Stimulated activated CD4-positive, alpha-beta T cell treated with anti-CD3 and anti-CD28 coated beads, Interleukin-1b, Interleukin-23, amount 100 ng/mL, for 48 hours (primary cell): Measurements from ENCODE around the gene VANGL1.
A peak's percentile ranks its signal among the peaks of the same experiment; 100 is the strongest.

Source experiments
- DNase-seq: peaks from one replicate; pipeline ENCODE4 v3.0.0-alpha.2; 2020

Gene VANGL1

DNA sequence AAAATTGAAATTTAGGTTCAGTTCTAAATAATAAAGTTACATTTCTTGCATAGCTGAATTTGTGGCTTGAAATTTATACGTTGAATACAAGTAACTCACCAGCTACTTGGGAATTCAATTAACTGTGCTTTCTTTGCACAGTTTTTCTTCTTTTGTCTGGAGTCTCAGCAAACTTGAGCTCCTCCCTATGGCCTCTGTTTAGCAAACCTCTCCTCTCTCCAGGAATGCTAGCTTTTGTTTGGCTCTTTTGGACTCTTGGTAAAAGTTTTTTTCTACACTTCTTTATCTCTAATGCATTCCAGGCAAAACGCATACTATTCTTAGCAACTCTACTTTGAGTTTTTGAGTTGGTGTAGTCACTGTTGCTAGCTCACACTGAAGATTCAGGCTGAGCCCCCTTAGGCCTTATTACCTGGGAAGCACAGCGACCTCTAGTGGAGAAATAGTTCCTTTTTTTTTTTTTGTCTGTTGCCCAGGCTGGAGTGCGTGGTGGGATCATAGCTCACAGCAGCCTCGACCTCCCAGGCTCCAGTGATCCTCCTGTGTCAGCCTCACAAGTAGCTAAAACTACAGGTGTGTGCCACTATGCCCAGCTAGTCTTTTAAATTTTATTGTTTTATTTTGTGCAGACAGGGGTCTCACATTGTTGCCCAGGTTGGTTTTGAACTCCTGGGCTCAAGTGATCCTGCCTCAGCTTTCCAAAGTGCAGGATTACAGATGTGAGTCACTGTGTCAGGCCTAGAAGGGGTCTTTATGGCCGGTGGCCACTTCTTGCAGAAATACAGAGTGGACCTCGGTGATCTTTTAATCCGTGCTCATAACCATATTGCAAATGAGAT lies 65.0 kb downstream of the VANGL1 start:
- DNase-seq = peak; percentile 2

DNA sequence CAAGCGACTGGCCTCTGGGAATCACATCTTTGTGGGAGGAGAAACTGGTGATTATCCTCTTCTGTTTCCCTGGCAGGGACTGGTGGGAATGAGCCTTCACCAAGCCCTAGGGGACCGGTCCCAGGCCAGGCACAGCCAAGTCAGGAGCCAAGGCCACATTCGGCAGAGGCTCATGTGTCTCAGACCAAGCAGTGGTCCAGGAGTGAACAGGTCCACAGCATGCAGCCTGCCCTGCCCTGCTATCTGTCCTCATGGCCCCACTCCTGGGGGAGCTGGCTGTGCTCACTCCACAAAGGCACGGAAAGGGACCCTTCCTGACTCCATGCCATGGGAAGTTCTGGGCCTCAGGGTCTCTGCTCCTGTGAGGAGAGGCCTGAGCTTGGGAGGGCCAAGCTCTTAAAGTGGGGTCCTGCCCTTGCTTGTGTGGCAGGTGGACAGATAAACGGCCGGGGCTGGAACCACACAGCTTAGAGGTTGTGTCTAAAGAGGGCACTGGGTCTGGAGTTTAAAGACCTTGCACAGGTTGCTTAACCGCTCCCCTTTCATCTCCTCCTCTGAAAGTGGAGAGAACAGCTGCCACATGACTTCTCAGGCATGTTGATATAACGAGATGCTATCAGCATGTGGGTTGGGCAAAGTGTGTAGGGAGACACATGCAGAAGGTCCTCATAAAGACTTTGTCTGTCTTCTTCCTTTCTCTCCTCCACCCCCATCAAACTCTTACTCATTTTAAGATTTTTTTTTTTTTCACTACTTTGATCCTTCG lies 69.3 kb downstream of the VANGL1 start:
- DNase-seq = no peak

- DNase-seq = no peak
These were observed 71.3 kb downstream of the VANGL1 start for GRCh38 chr1:115712911-115713609.

- DNase-seq = no peak
These were observed 72.1 kb downstream of the VANGL1 start for GRCh38 chr1:115713906-115714305.

- no peak for DNase-seq
These were observed 72.9 kb downstream of the VANGL1 start for GRCh38 chr1:115714572-115715141.

- peak; percentile 18 for DNase-seq
These were observed 75.8 kb downstream of the VANGL1 start for GRCh38 chr1:115717541-115717940.

GRCh38 chr1:115718011-115718754 lies 76.4 kb downstream of the VANGL1 start:
- DNase-seq = no peak

DNA sequence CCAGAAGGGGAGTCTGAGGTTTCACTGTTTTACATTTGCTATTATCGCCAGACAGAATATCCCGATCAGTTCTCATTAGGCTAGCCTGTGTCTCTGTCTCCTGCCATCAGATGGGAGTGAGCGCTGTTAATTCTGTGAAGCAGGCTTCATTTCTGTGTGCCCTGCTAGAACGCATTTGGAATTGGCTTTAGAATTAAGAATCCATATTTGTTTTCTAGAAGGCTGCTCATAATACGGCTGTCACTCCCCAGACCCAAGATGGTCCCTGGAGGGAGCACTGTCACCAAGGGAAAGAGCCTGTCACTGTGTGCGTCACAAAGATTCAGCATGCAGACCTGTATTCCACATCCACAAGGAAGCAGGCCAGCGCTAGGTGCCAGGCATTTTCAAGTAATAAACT lies 77.5 kb downstream of the VANGL1 start:
- no peak for DNase-seq

DNA sequence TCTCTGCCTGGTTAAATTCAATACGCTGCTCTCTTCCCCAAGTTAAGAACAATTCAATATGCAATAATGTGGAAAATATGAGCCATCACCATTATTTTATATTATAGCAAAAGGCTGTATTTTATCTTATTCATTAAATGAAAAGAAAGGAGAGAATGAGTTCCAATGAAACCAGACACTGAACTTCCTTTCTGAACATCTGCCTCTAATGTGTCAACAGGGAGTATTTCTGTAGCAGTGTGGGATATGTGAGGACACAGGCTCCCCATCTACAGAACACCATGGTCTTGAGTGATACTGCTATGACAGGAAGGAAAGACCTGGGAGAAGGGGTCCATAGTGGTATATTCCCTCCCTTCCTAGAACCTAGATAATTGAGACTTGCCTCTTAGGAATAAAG lies 80.5 kb downstream of the VANGL1 start:
- DNase-seq = no peak

DNA sequence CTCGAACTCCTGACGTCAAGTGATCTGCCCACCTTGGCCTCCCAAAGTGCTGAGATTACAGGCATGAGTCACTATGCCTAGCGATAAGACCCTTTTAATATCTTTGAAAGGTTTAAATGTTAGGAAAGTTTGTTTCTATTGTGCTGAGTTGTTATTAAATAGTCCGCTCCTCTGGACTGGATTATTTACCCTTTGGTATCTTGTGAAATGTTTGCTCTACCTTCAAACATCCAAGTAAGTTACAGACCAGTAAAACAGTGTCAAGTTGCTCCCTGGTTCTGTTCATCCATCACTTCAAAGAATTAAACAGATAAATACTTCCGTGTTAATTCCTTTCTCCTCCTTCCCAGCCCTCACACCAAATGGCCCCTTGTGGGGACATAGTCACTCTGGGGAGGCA lies 82.0 kb downstream of the VANGL1 start:
- DNase-seq = no peak

- DNase-seq = no peak
These were observed 83.8 kb downstream of the VANGL1 start for GRCh38 chr1:115725600-115725999.

- no peak for DNase-seq
These were observed 84.4 kb downstream of the VANGL1 start for GRCh38 chr1:115726161-115726560.

DNA sequence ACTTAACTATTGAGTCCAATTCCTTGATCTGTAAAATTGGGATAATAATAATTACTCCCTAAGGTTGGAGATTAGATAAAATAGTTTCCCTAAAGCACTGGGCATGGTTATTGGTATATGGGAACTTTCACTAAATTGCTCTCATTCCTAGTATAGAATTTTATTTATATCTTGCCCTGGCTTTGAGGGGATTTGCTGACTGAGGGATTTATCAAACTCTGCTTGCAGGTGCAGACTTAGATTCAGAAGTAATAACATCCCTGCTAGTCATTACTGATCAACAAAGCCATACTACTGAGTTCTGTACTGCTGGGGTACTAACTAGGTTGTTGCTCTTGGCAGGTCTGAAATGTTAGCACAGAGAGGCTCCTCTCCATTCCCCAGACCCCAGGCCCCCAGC lies 84.8 kb downstream of the VANGL1 start:
- DNase-seq = no peak

- DNase-seq = no peak
These were observed 86.0 kb downstream of the VANGL1 start for GRCh38 chr1:115727706-115728249.

DNA sequence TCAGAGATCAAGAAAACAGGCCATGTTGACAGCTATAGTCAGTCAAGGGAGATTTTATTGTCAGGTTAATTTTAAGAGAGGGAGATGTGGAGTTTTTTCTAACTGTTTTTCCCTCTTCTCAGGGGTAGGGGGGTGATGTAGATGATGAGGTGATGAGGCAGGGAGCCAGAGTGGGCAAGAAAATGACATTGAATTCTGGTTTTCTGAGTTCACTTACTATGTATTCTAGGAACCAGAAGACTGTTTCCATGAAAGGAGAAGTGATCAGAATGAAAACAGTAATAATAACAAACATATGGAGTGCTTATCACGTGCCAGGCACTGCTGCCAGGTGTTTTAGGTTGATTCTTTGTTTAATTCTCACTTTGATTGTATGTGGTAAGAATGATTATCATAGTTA lies 86.6 kb downstream of the VANGL1 start:
- DNase-seq = no peak

- no peak for DNase-seq
These were observed 88.0 kb downstream of the VANGL1 start for GRCh38 chr1:115729756-115730155.

GRCh38 chr1:115732316-115732715 lies 90.5 kb downstream of the VANGL1 start:
- no peak for DNase-seq

GRCh38 chr1:115740811-115741210 lies 99.0 kb downstream of the VANGL1 start:
- no peak for DNase-seq

DNA sequence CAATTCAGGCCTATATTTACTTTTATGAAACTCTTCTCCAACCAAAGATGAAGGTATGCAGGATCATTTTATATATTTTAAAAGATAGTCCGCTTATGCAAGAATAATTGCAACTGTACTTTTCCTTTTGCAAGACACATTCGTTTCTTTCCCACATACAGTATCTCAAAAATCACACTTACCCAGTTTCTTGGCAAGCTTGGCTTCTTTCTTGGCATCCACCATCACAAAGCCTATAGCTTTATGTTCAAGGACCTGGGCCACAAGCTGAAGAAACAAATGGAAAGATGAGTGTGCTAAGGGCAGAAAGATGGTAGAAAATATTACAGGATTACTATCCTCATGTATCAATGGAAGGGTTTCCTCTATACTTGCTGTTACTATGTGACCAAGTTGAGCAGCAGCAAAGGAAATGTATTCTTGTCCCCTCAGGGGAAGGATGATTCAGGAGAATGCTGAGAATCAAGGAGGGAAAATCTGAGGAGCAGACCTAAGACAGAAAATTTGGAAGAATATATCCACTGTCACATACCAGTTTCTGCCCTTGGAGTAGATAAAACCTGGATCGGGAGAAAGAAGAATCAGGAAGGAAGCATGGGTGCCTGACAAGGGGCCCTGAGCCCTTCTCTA lies 103.0 kb downstream of the VANGL1 start:
- DNase-seq = no peak

DNA sequence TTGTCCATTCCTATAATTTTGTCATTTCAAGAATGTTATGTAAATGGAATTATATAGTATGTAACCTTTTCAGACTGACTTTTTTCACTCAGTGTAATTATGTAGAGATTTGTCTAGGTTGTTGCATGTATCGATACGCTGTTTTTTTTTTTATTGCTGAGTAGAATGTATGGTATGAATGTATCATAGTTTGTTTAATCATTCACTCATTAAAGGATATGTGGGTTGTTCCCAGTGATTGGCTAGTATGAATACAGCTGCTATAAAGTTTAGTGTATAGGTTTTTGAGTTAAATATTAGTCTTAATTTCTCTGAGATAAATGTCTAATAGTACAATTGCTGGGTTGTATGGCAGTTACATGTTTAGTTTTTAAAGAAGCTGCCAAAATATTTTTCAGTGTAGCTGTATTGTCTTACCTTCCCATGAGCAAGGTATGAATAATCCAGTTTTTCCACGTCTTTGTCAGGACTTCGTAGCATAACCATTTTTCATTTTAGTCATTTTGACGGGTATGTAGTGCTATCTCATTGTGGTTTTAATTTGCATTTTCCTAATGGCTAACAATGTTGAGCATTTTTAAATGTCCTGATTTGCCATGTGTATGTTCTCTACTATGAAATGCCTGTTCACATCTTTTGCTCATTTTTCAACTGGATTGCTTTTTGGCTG lies 104.4 kb downstream of the VANGL1 start:
- no peak for DNase-seq
